ENCODE data around the gene NSFL1C.

NSFL1C gene

GRCh38 chr20:1434571-1435336 is 31.9 kb downstream of the NSFL1C start:
- no peak overlapping the region for H3K4me3 ChIP-seq (ENCODE audit: low read depth, low read length)
- no peak for TF ChIP-seq CTCF (IDR thresholded peaks at IDR 0.05; ENCODE audit: low read depth, low read length)

- no peak for TF ChIP-seq CTCF (IDR thresholded peaks at IDR 0.05; ENCODE audit: low read depth, low read length)
- no peak overlapping the region for H3K4me3 ChIP-seq (ENCODE audit: low read depth, low read length)
These were observed 35.5 kb downstream of the NSFL1C start for GRCh38 chr20:1431158-1431557.

GRCh38 chr20:1430004-1430451 is 36.6 kb downstream of the NSFL1C start:
- no peak for TF ChIP-seq CTCF (IDR thresholded peaks at IDR 0.05; ENCODE audit: low read depth, low read length)

GRCh38 chr20:1429143-1429728 is 37.4 kb downstream of the NSFL1C start:
- TF ChIP-seq CTCF (IDR thresholded peaks at IDR 0.05; ENCODE audit: low read depth, low read length): no peak
- no peak overlapping the region for H3K4me3 ChIP-seq (ENCODE audit: low read depth, low read length)

More at GRCh38 chr20:1430004-1430451, 36.6 kb downstream of the NSFL1C start:
- no peak overlapping the region for H3K4me3 ChIP-seq (ENCODE audit: low read depth, low read length)

GRCh38 chr20:1427457-1428054 is 39.1 kb downstream of the NSFL1C start:
- TF ChIP-seq CTCF (IDR thresholded peaks at IDR 0.05; ENCODE audit: low read depth, low read length): no peak
- H3K4me3 ChIP-seq (ENCODE audit: low read depth, low read length): no peak overlapping the region

- TF ChIP-seq CTCF (IDR thresholded peaks at IDR 0.05; ENCODE audit: low read depth, low read length): no peak
- H3K4me3 ChIP-seq (ENCODE audit: low read depth, low read length): no peak overlapping the region
These were observed 40.3 kb downstream of the NSFL1C start for GRCh38 chr20:1426231-1426849.
